Activated CD8-positive, alpha-beta memory T cell treated with anti-CD3 and anti-CD28 coated beads, Interleukin-2, amount 50 U/mL, for 24 hours (primary cell): ENCODE measurements around the gene ZNF474.
"Not testable (repeated sequence)": the region's sequence is repeated elsewhere in the genome, so short reads cannot be mapped to it uniquely, and the experiment has no call there.

Experiments
- DNase-seq: peaks from one replicate; pipeline ENCODE4 v3.0.0-alpha.2; 2020; ENCODE audit errors: extremely low read depth

Gene ZNF474

GRCh38 chr5:122129306-122129705, at the start of gene ZNF474:
ZNF474 (plus strand) TSS chr5:122129546; CDS start chr5:122151991, 22,445 bp downstream.
- no peak for DNase-seq

- DNase-seq: no peak
Measured at GRCh38 chr5:122081541-122081940, 47.8 kb upstream of the ZNF474 start.

- DNase-seq: no peak
Measured at GRCh38 chr5:122083535-122083934, 45.8 kb upstream of the ZNF474 start.

GRCh38 chr5:122085041-122085440, 44.3 kb upstream of the ZNF474 start:
- no peak for DNase-seq

GRCh38 chr5:122089096-122090013, 40.0 kb upstream of the ZNF474 start:
- DNase-seq: no peak

- no peak for DNase-seq
Measured at GRCh38 chr5:122091936-122092600, 37.3 kb upstream of the ZNF474 start.

- DNase-seq: no peak
Measured at GRCh38 chr5:122093415-122094180, 35.7 kb upstream of the ZNF474 start.

GRCh38 chr5:122094251-122094650, 35.1 kb upstream of the ZNF474 start:
- not testable (repeated sequence) for DNase-seq

GRCh38 chr5:122095158-122095557, 34.2 kb upstream of the ZNF474 start:
- DNase-seq: no peak

- no peak for DNase-seq
Measured at GRCh38 chr5:122097391-122097790, 32.0 kb upstream of the ZNF474 start.

GRCh38 chr5:122099060-122099790, 30.1 kb upstream of the ZNF474 start:
- no peak for DNase-seq

GRCh38 chr5:122101636-122102285, 27.6 kb upstream of the ZNF474 start:
- DNase-seq: no peak

GRCh38 chr5:122102825-122103224, 26.5 kb upstream of the ZNF474 start:
- DNase-seq: no peak

- no peak for DNase-seq
Measured at GRCh38 chr5:122105909-122106308, 23.4 kb upstream of the ZNF474 start.

GRCh38 chr5:122107016-122107415, 22.3 kb upstream of the ZNF474 start:
- no peak for DNase-seq

GRCh38 chr5:122110987-122111386, 18.4 kb upstream of the ZNF474 start:
- no peak for DNase-seq

GRCh38 chr5:122111460-122111859, 17.9 kb upstream of the ZNF474 start:
- DNase-seq: no peak

GRCh38 chr5:122112063-122112462, 17.3 kb upstream of the ZNF474 start:
- no peak for DNase-seq

- no peak for DNase-seq
Measured at GRCh38 chr5:122112733-122113558, 16.4 kb upstream of the ZNF474 start.

- DNase-seq: no peak
Measured at GRCh38 chr5:122114501-122114900, 14.8 kb upstream of the ZNF474 start.
